IPS-NIHi7 (cell line): ENCODE measurements around the gene XIAP.
"Not testable (repeated sequence)": the region's sequence is repeated elsewhere in the genome, so short reads cannot be mapped to it uniquely, and the experiment has no call there.

ENCODE experiments used
- DNase-seq: peaks from one replicate; pipeline ENCODE4 v3.0.0; 2012; ENCODE audit warnings: mixed read lengths; ENCODE audit errors: extremely low spot score

XIAP gene

GRCh38 chrX:123876177-123876576, 16.3 kb downstream of the XIAP start:
- no peak for DNase-seq

GRCh38 chrX:123876844-123877243, 17.0 kb downstream of the XIAP start:
- DNase-seq, result no peak

- DNase-seq, result no peak
These were observed 18.4 kb downstream of the XIAP start for GRCh38 chrX:123878252-123878721.

DNA sequence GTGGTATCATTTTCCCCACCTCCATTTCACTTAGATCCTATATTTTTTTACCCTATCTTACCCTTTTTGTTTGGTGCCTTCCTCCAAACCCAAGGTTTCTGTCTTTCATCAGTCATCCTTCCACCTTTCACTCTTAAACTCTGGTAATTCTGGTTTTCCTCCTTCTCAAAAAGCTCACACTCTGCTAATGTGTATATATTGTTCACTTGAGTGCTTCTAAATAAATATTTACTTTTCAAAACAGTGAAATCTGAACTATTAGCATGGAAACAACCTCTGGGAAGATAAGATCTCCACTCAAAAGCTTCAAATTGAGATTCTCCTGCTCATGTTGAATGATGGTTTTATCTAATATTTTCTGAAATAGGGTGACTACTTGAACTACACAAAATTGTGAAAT, 21.5 kb downstream of the XIAP start:
- DNase-seq, result no peak

DNA sequence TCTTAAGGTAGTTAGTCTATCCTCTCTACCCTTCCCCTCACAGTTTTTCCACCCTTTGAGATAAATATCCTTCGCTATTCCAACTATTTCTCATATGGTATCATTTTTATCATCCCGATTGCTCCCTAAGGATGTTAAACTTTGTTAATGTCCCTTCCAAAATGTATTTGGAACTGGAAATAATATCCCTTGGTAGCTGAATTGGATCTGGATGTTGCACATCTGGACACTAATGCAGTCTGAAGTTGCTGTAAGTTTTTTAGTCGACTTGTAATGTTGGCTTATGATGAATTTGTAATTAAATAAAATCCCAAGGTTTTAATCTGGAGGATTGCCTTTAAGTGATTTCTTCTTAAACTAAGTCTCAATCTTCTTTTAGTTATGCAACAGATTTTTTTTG, 22.5 kb downstream of the XIAP start:
- DNase-seq, result no peak

DNA sequence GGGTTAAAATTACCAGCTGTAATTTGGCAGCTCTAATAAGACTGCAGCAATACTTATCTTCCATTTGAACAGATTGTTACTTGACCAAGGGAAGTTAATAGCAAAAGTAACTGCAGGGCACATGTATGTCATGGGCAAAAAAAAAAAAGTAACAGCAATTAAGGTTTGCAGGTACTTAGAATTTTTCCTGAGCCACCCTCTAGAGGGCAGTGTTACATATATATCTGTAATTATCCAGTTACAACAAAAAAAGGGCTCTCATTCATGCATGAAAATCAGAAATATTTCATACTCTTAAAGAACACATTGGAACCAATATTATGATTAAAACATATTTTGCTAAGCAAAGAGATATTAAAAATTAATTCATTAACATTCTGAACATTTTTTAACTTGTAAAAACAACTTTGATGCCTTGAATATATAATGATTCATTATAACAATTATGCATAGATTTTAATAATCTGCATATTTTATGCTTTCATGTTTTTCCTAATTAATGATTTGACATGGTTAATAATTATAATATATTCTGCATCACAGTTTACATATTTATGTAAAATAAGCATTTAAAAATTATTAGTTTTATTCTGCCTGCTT, 25.1 kb downstream of the XIAP start:
- peak; percentile 62 for DNase-seq

DNA sequence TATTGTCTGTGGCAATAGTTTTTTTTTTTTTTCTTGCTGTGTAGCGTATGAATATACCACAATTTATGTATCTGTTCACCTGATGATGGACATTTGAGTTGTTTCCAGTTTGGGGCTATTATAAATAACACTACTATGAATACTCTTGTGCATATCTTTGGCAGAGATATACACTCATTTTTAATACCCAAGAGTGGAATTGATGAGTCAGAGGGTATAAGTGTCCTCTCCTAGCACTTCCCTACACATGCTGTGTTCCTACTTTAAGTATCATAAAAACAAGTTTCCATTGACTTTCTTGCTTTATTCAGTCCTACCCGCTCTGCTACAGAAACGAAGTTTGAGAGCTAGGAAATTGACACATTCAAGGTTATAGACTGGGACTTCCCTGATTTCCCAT, 39.8 kb downstream of the XIAP start:
- DNase-seq, result no peak

DNA sequence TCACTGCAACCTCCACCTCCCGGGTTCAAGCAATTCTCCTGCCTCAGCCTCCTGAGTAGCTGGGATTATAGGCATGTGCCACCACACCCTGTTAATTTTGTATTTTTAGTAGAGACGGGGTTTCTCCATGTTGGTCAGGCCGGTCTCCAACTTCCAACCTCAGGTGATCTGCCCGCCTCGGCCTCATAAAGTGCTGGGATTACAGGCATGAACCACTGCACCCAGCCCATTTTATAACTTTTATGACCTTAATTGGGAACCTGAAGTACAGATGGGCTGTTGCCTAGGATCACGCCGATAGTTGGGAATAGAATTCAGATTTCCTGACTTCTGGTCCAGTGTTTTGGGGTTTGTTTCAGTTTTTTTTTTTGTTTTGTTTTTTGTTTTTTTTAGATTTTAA, 43.4 kb downstream of the XIAP start:
- not testable (repeated sequence) for DNase-seq

GRCh38 chrX:123905332-123905731, 45.5 kb downstream of the XIAP start:
- no peak for DNase-seq

DNA sequence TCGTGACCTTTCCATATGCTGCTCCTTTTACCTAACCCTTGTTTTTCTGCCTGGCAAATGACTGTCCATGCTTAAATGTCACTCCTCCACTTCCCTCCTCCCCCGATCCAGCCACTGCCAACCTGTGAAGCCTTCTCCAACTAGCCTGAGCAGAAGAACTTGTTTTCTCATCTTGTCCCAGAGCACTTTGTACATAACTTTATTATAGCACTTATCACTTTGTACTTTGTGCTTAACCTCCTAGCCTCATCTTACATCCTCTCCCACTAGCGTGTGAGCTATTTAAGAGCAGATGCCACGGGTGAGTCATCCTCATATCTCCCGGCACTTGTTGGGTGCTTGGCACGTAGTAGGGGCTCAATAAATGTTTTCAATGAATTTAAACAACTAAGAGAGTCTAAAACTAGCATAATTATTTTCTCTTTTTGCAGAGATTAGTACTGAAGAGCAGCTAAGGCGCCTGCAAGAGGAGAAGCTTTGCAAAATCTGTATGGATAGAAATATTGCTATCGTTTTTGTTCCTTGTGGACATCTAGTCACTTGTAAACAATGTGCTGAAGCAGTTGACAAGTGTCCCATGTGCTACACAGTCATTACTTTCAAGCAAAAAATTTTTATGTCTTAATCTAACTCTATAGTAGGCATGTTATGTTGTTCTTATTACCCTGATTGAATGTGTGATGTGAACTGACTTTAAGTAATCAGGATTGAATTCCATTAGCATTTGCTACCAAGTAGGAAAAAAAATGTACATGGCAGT, 46.9 kb downstream of the XIAP start:
- DNase-seq, result no peak

DNA sequence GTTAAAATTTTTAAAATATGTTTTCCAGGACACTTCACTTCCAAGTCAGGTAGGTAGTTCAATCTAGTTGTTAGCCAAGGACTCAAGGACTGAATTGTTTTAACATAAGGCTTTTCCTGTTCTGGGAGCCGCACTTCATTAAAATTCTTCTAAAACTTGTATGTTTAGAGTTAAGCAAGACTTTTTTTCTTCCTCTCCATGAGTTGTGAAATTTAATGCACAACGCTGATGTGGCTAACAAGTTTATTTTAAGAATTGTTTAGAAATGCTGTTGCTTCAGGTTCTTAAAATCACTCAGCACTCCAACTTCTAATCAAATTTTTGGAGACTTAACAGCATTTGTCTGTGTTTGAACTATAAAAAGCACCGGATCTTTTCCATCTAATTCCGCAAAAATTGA, 49.7 kb downstream of the XIAP start:
- no peak for DNase-seq

DNA sequence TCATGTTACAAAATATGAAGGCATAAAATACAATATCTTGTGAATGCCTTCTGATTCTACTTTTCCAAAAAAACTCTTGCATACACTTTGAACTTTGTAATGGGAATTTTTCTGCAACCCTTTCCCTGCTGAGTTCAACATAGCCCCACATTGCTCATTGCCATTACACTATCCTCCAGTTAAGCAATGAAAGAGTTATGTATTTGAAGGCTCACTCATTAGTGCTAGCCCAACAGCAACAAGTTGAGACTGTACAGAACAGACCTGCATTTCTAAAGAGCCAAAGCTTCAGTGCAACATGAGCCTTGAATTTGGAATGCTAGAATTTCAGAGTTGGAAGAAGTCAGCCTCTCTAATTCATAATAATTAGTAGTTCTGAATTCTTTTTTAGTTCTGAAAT, 57.2 kb downstream of the XIAP start:
- no peak for DNase-seq

DNA sequence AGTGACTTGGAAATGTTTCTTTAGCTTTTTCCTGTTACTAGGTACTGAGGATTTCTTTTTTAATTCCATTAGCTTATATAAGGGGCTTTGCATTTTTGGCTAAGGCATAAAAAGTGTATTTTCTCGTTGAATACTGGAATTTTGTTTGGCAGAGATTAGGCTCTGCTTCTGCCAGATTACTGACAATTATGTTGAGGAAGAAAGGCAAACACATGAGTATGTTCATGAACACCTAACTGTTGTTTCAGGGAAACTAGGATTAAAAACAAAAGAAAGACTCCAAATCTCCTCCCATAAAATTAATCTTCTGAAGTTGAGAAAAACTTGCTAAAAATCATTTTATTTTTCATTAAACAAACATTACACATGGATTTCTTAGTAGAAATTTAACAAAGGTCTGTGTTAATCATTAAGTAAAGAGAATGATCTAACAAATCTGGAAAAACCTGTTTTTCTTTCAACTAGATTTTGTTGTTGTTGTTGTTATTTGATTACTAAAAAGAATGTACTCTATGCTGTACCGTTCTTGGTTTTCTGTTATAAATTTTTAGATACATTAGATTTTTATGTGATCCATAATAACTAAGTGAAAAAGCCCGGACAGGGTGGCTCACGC, 58.4 kb downstream of the XIAP start:
- DNase-seq, result no peak

DNA sequence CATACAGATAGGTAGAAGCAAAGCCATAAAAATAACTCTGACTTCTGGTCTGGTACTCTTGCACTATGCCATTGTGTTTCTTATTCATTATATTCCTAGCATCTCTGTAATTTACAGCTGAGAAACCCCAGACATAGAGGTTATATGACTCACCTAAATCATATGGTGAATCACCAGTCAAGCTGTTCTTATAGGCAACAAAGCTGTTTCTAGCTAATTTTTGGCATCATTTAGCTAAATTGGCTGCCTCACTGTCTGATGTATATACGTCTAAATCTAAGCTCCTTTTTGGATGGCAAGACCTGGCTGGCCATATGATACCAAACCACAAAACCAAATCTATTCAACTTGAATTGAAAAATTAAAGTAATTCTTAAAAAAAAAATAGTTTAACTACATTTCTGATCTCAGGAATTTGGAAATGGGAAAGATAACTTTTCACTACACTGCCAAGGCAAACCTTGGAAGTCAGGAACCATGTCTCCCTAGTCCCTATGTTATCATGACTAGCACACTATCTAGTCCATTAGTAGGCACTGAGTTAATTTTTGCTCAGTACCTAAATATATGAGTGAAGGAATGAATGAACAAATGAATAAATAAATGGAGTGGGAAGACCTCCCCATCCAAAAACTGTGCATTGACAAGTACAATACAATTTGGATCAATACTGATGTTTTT, 60.4 kb downstream of the XIAP start:
- DNase-seq, result no peak

- no peak for DNase-seq
These were observed 63.4 kb downstream of the XIAP start for GRCh38 chrX:123923211-123923610.

DNA sequence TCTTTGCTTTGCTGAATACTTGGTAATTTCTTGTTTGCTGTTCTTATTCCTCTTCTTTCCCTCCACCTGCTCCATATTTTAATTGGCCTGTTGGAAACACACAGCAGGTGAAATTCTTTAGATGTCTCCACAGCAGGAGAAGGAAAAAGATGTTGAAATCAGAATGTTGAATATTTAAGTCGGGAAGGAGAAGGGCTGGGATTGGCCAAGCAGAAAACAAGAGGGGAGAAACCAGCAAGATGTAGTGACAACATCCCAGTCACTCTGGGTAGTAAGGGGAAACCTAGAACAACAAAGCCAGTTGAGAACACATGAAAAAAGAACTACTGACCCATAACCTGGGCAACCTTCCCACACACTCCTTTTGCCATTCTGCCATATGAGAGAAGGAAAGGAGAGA, 64.3 kb downstream of the XIAP start:
- DNase-seq, result peak; percentile 72

DNA sequence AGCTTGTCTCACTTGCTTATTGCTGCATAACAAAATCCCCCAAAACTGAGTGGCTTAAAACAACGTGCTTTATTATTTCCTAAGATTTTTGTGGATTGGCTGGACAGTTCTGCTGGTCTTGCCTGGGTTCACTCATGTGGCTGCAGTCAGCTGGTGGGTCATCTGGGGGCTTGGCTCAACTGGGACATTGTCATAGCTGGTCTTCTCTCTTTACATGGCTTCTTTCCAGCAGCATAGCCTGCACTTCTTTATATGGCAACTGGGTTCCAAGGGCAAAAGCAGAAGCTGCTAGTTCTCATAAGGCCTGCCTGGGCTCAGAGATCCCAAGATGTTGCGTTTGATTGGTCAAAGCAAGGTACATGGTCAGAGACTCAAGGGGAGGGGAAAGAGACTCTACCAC, 68.0 kb downstream of the XIAP start:
- DNase-seq, result no peak

DNA sequence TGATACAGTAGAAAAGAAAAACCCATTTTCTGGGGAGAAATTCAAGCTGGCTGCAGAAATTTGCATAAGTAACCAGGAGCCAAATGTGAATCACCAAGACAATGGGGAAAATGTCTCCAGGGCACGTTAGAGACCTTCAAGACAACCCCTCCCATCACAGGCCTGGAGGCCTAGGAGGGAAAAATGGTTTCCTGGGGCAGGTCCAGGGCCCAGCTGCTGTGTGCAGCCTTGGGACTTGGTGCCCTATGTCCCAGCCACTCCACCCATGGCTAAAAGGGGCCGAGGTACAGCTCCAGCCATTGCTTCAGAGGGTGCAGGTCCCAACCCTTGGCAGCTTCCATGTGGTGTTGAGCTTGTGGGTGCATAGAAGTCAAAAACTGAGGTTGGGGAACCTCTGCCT, 72.2 kb downstream of the XIAP start:
- DNase-seq, result not testable (repeated sequence)

DNA sequence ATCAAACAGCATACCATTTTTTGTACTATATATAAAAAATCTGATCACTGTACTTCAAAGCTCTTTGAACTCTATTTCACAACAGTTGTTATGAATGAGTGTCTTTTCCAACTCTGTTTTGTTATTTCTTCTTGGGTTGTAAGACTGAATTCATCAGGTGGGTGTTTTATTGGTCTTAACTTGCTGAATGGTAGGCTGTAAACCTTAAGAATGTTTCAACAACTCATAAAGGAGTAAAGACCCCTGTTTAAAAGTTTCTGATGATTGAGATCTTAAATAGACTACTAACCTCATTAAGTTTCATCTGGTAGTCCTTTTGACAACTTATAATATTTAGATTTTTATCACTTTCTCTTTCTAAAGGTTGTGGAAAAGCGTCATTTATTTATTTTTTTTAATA, 83.2 kb downstream of the XIAP start:
- DNase-seq, result no peak

DNA sequence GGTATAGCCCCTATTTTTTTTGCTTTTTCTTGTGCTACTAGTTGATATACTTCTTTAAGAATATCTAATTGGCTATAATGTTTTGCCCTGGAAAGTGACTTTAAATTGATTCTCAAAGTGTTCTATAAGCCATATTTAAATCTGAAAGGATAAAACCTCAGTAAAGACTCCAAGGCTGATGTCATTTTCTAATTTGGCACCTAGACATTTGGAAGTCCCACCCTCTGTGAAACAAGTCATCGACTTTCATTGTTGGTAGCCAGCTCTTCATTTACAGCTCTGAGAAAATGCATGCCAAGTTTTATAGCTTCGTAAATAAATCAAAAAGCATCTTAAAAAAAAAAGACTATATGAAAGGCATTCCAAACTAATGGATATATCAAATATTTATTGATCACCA, 83.6 kb downstream of the XIAP start:
- no peak for DNase-seq

- no peak for DNase-seq
These were observed 90.0 kb downstream of the XIAP start for GRCh38 chrX:123949846-123950245.

GRCh38 chrX:123959281-123960063, 99.6 kb downstream of the XIAP start:
- peak; percentile 28 for DNase-seq
